ENCODE data around the gene MIPEP. TPM values are rescaled to one million over a fixed set of nuclear protein-coding genes. Genes with fewer than 3 reads are reported as not detected.
"Not testable (repeated sequence)": the region's sequence is repeated elsewhere in the genome, so short reads cannot be mapped to it uniquely, and the experiment has no call there.

MIPEP gene
- total RNA-seq, 1 donor from 2014 or later, result 15.7 TPM

DNA sequence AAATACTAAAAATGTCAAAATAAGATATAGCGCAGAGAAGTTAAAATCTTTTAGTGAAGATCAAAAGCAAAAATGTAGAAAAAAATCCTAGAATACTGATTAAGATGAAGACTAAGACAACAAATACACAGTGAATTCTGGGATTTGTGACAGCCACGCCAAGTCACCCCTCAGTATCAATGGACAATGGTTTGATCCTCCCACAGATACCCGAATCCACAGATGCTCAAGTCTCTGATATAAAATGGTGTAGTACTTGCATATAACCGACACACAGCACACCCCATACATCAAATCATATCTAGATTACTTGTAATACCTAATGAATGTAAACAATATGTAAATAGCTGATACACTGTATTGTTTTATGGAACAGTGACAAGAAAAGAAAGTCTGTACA lies 5.9 kb downstream of the MIPEP start:
- DNase-seq (ENCODE audit: low spot score, unreplicated experiment), result no peak
- TF ChIP-seq, protein P1, sequence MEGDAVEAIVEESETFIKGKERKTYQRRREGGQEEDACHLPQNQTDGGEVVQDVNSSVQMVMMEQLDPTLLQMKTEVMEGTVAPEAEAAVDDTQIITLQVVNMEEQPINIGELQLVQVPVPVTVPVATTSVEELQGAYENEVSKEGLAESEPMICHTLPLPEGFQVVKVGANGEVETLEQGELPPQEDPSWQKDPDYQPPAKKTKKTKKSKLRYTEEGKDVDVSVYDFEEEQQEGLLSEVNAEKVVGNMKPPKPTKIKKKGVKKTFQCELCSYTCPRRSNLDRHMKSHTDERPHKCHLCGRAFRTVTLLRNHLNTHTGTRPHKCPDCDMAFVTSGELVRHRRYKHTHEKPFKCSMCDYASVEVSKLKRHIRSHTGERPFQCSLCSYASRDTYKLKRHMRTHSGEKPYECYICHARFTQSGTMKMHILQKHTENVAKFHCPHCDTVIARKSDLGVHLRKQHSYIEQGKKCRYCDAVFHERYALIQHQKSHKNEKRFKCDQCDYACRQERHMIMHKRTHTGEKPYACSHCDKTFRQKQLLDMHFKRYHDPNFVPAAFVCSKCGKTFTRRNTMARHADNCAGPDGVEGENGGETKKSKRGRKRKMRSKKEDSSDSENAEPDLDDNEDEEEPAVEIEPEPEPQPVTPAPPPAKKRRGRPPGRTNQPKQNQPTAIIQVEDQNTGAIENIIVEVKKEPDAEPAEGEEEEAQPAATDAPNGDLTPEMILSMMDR (IDR thresholded peaks at IDR 0.05; ENCODE audit: unreplicated experiment), result no peak
- Mint-ChIP-seq H3K4me3 (ENCODE audit: low read depth) (no peak overlapping the region), H3K27ac (no peak overlapping the region), H3K27me3 (no peaks in the 10 kb centered on the region), H3K4me1 (ENCODE audit: low read depth) (peaks cover 9% of the 10 kb centered on the region), H3K9me3 (ENCODE audit: low read depth) (no peaks in the 10 kb centered on the region), H3K36me3 (ENCODE audit: insufficient read depth) (peaks cover 19% of the 10 kb centered on the region)

GRCh38 chr13:23881402-23881800 lies 7.8 kb downstream of the MIPEP start:
- DNase-seq (ENCODE audit: low spot score, unreplicated experiment); H3K27ac Mint-ChIP-seq; H3K9me3 Mint-ChIP-seq (ENCODE audit: low read depth); H3K4me1 Mint-ChIP-seq (ENCODE audit: low read depth); H3K4me3 Mint-ChIP-seq (ENCODE audit: low read depth); H3K27me3 Mint-ChIP-seq: not testable (repeated sequence)
- peaks cover 19% of the 10 kb centered on the region for H3K36me3 Mint-ChIP-seq (ENCODE audit: insufficient read depth)

- H3K27me3 Mint-ChIP-seq; H3K4me1 Mint-ChIP-seq (ENCODE audit: low read depth); DNase-seq (ENCODE audit: low spot score, unreplicated experiment); H3K9me3 Mint-ChIP-seq (ENCODE audit: low read depth); H3K4me3 Mint-ChIP-seq (ENCODE audit: low read depth); H3K27ac Mint-ChIP-seq: not testable (repeated sequence)
- H3K36me3 Mint-ChIP-seq (ENCODE audit: insufficient read depth), result peaks cover 19% of the 10 kb centered on the region
Observed at GRCh38 chr13:23880493-23881401, 8.5 kb downstream of the MIPEP start.

GRCh38 chr13:23877286-23877685 lies 11.9 kb downstream of the MIPEP start:
- no peak overlapping the region for H3K4me3 Mint-ChIP-seq (ENCODE audit: low read depth)
- H3K27me3 Mint-ChIP-seq, result no peaks in the 10 kb centered on the region
- no peaks in the 10 kb centered on the region for H3K9me3 Mint-ChIP-seq (ENCODE audit: low read depth)
- H3K4me1 Mint-ChIP-seq (ENCODE audit: low read depth), result peaks cover 5% of the 10 kb centered on the region
- no peak overlapping the region for H3K27ac Mint-ChIP-seq
- DNase-seq (ENCODE audit: low spot score, unreplicated experiment), result no peak
- H3K36me3 Mint-ChIP-seq (ENCODE audit: insufficient read depth), result peaks cover 12% of the 10 kb centered on the region
- TF ChIP-seq, protein P1 (IDR thresholded peaks at IDR 0.05; ENCODE audit: unreplicated experiment), result no peak

DNA sequence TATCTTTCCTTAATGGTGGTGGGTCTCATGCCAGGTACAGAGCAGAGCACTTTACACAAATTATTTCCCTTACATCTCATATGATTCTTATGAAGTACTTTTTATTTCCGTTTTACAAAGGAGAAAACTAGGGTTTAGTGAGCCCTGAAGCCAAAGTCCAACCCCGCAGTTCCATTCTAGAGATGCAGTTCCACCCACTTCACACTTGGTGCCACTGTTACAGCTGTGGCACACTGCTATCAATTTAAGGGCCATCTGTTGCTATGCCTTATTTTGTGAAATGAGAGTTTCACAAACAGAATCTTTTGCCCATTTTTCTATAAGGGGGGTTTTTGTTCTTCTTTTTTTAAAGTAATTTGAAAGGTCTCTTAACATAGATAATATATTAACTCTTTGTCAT lies 12.9 kb downstream of the MIPEP start:
- TF ChIP-seq, protein P1 (IDR thresholded peaks at IDR 0.05; ENCODE audit: unreplicated experiment), result peak; percentile 50
- Mint-ChIP-seq H3K4me3 (ENCODE audit: low read depth) (no peak overlapping the region), H3K36me3 (ENCODE audit: insufficient read depth) (peaks cover 11% of the 10 kb centered on the region), H3K4me1 (ENCODE audit: low read depth) (peaks cover 5% of the 10 kb centered on the region), H3K27me3 (no peaks in the 10 kb centered on the region), H3K9me3 (ENCODE audit: low read depth) (no peaks in the 10 kb centered on the region), H3K27ac (no peak overlapping the region)
- DNase-seq (ENCODE audit: low spot score, unreplicated experiment), result no peak

- Mint-ChIP-seq H3K4me1 (ENCODE audit: low read depth) (peaks cover 5% of the 10 kb centered on the region), H3K27me3 (no peaks in the 10 kb centered on the region), H3K27ac (no peak overlapping the region), H3K4me3 (ENCODE audit: low read depth) (no peak overlapping the region), H3K36me3 (ENCODE audit: insufficient read depth) (no peaks in the 10 kb centered on the region), H3K9me3 (ENCODE audit: low read depth) (no peaks in the 10 kb centered on the region)
- no peak for DNase-seq (ENCODE audit: low spot score, unreplicated experiment)
- TF ChIP-seq, protein P1 (IDR thresholded peaks at IDR 0.05; ENCODE audit: unreplicated experiment), result peak; percentile 69
Observed at GRCh38 chr13:23871616-23872220, 17.5 kb downstream of the MIPEP start.

Measured in progenitor cell of endocrine pancreas (in vitro differentiated cells).